Suprapubic skin (tissue), 3 donors: ENCODE data around the gene BCAS1.

Experiments
- CTCF ChIP-seq, 2 donors: fragments of 200-600 bp in 1 of 2; fragments of 450-650 bp in 1 of 2; sonication (generic) in 1 of 2; IDR thresholded peaks; one replicate each; pipeline ENCODE4 v1.5.1; 2016 to 2019; ENCODE audit warnings: antibody characterized with exemption in 2 of 2, mild to moderate bottlenecking in 1 of 2, moderate library complexity in 1 of 2
- POLR2AphosphoS5 ChIP-seq, 3 donors: sonication (generic); formaldehyde crosslinking; IDR thresholded peaks; one replicate each; pipeline ENCODE4 v1.6.1; 2017; ENCODE audit warnings: antibody characterized with exemption in 3 of 3

DNA sequence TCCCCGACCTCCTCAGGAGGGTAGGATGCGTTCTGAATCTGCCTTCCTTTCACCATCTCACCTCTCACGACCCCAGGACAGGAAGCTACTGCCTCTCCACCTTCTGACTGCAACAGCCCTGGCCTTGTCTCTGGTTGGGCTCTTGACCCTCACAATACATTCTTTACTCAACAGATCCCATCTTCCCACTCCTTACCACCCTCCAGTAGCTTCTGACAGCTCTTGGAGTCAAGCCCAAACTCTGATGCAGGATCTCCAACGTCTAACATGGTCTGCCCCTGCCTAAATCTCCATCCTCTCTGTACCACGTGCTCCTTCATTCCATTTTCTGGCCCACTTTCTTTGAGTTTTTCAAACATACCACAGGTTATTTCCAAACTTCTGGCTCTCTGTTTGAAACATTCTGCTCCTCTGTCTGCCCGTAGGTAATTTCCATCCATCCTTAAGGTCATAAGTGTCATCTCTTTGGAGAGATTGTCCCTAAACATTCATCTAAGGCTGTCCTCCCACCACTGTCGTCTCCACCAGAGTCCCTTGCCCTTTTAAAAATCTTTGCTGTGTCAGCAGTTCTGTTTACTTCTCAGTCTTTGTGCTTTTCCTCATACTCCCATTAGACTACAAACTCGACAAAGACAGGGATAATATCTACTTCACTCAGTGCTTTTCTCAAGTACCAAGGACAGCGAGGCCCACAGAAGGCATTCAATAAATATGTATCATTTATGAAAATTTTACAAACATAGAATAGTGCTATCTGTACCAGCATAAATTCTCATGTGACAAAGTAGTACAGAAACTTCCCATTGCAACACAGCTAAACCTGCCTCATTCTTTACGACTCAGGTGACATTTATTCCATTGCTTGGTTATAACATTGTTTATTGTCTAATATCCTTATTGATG, 73.6 kb downstream of the BCAS1 start:
- no peak for TF ChIP-seq CTCF (IDR thresholded peaks at IDR 0.05)
- TF ChIP-seq POLR2AphosphoS5 (IDR thresholded peaks at IDR 0.05): no peak
